H1 (cell line): Measurements from ENCODE around the gene ZNF575.

Experiments used
- CEBPB ChIP-seq: IDR thresholded peaks from 2 replicates; pipeline ENCODE4 v1.6.1; 2012; ENCODE audit warnings: low read depth, low read length
- CHD1 ChIP-seq: IDR thresholded peaks from 2 replicates; pipeline ENCODE4 v1.6.1; 2012; ENCODE audit warnings: low read depth, low read length, improper control_type of control experiment
- CTCF ChIP-seq, 3 experiments: IDR thresholded peaks; 1 replicate in 2 of 3; 2 replicates in 1 of 3; pipeline versions ENCODE4 v1.5.1 to v1.6.1; 2011; ENCODE audit warnings: low read length in 3 of 3, mild to moderate bottlenecking in 3 of 3, inconsistent platforms in 2 of 3, low read depth in 1 of 3, moderate library complexity in 1 of 3; ENCODE audit not compliant: insufficient read depth in 1 of 3; ENCODE audit errors: control extremely low read depth in 1 of 3
- EGR1 ChIP-seq: IDR thresholded peaks from 2 replicates; pipeline ENCODE4 v1.6.1; 2011; ENCODE audit warnings: low read depth, low read length, borderline replicate concordance
- EP300 ChIP-seq, 2 experiments: IDR thresholded peaks; 1 replicate in 1 of 2; 2 replicates in 1 of 2; pipeline ENCODE4 v1.6.1; 2011 to 2012; ENCODE audit warnings: low read depth in 2 of 2, low read length in 2 of 2, mild to moderate bottlenecking in 2 of 2, borderline replicate concordance in 1 of 2, inconsistent platforms in 1 of 2, moderate library complexity in 1 of 2
- FOSL1 ChIP-seq: IDR thresholded peaks from 2 replicates; pipeline ENCODE4 v1.6.1; 2011; ENCODE audit warnings: mild to moderate bottlenecking, low read depth, low read length, moderate library complexity; ENCODE audit not compliant: insufficient read depth
- HDAC2 ChIP-seq, 2 experiments: fragments of 300-600 bp in 1 of 2; sonication (generic) in 1 of 2; IDR thresholded peaks; 2 replicates each; pipeline ENCODE4 v1.6.1; 2011 to 2012; ENCODE audit warnings: low read depth in 2 of 2, low read length in 2 of 2, mild to moderate bottlenecking in 2 of 2, moderate library complexity in 2 of 2, borderline replicate concordance in 1 of 2, inconsistent platforms in 1 of 2
- POLR2A ChIP-seq, 2 experiments: IDR thresholded peaks; 1 replicate in 1 of 2; 2 replicates in 1 of 2; pipeline ENCODE4 v1.6.1; 2011; ENCODE audit warnings: low read depth in 2 of 2, low read length in 2 of 2, mild to moderate bottlenecking in 2 of 2; ENCODE audit errors: control extremely low read depth in 1 of 2
- RFX5 ChIP-seq: IDR thresholded peaks from 2 replicates; pipeline ENCODE4 v1.6.1; 2011; ENCODE audit warnings: low read depth, low read length, improper control_type of control experiment, borderline replicate concordance
- TAF1 ChIP-seq: IDR thresholded peaks from 2 replicates; pipeline ENCODE4 v1.6.1; 2011; ENCODE audit warnings: mild to moderate bottlenecking, low read depth, low read length
- TEAD4 ChIP-seq: IDR thresholded peaks from 2 replicates; pipeline ENCODE4 v1.6.1; 2012; ENCODE audit warnings: low read depth, low read length, inconsistent platforms, mixed read lengths

DNA sequence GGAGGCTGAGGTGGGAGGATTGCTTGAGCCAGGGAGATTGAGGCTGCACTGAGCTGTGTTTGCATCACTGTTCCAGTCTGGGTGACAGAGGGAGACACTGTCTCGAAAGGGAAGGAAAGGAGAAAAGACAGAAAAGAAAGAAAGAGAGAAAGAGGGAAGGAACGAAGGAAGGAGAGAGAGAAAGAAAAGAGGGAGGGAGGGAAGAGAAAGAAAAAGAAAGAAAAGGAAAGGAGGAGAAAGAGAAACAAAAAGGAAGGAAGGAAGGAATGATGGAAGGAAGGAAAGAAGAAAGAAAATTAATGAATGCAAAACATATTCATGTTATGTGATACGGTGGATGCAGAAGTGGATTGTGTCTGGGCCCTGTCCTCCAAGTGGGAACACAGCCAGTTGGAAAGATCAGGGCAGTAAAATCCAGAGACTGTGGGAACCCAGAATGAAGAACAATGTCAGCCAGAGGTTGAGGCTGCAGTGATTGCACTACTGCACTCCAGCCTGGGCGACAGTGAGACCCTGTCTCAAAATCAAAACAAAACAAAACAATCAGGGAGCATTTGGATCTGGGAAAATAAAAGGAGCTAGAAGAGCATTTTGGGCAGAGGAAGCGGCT, 34.6 kb upstream of the ZNF575 start:
- TF ChIP-seq RFX5 (no peak), TEAD4 (no peak), FOSL1 (no peak), CEBPB (no peak), CTCF (IDR thresholded peaks at IDR 0.05; ENCODE audit: control extremely low read depth in 1 of 3, insufficient read depth in 1 of 3, low read depth in 1 of 3, low read length in 3 of 3) (no peak), CHD1 (no peak), EP300 (IDR thresholded peaks at IDR 0.05; ENCODE audit: borderline replicate concordance in 1 of 2, low read depth in 2 of 2, low read length in 2 of 2) (no peak), TAF1 (no peak), EGR1 (no peak), HDAC2 (IDR thresholded peaks at IDR 0.05; ENCODE audit: borderline replicate concordance in 1 of 2, low read depth in 2 of 2, low read length in 2 of 2) (no peak), POLR2A (IDR thresholded peaks at IDR 0.05; ENCODE audit: control extremely low read depth in 1 of 2, low read depth in 2 of 2, low read length in 2 of 2) (no peak)
